Epidermal melanocyte (primary cell): ENCODE data around the gene SIRT4.
"Not testable (repeated sequence)": the region's sequence is repeated elsewhere in the genome, so short reads cannot be mapped to it uniquely, and the experiment has no call there.

Source experiments
- DNase-seq: peaks from one replicate; pipeline ENCODE4 v3.0.0; 2011; ENCODE audit warnings: low spot score; ENCODE audit not compliant: insufficient read length

SIRT4 gene

DNA sequence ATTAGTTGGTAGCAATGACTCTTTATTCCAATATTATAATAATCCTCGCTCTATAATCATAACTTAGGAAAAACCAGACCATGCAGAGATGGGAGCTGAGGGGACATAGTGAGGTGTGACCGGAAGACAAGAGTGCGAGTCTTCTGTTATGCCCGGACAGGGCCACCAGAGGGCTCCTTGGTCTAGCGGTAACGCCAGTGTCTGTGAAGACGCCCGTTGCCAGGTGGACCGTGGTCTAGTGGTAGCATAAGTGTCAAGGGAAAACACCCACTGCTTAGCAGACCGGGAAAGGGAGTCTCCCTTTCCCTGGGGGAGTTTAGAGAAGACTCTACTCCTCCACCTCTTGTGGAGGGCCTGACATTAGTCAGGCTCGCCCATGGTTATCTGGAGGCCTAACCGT lies 33.3 kb downstream of the SIRT4 start:
- DNase-seq, result not testable (repeated sequence)

GRCh38 chr12:120336392-120336791 lies 34.3 kb downstream of the SIRT4 start:
- DNase-seq, result not testable (repeated sequence)

- no peak for DNase-seq
These were observed 35.6 kb downstream of the SIRT4 start for GRCh38 chr12:120337730-120338129.

GRCh38 chr12:120339256-120339655 lies 37.1 kb downstream of the SIRT4 start:
- DNase-seq, result no peak

DNA sequence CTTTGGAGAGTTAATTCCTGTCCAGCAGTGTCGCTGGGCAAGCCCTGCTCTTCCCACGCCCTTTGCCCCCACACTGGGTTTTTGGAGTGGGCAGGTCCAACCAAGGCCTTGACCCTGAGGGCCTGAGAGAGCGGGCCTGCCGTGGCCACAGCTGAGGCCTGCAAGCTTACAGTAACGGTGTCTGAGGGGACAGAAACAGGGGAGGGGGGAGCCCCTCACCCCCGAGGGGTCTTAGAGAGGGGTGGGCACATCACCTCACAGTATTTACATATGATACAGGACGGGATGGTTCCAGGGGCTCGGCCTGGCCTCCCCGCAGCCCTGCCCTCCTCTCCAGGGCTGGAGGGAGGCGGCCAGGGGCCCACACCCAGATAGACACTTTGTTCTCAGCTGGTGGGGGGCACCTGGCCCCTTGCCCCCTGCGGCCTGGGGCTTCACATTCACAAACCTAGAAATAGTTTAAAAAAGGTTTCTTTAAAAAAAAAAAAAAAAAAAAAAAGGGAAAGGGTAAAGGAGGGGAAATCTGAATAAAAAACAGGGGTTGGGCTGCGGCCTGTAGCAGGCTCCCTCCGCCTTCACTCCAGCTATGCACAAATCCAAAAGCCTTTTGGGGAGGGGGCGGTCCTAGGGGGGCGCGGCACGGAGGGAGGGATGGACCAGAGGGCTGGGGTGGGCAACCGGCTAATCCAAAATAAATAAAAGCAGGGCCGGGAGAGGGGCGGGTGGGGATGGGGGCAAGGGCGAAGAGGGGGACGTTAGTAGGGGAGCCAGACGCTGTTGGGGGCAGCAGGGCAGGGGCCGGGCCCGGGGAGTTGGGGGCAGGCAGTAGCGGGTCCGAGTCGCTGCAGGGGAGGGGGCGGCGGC lies 40.3 kb downstream of the SIRT4 start:
- DNase-seq, result no peak

GRCh38 chr12:120343039-120343537 lies 41.0 kb downstream of the SIRT4 start:
- no peak for DNase-seq

DNA sequence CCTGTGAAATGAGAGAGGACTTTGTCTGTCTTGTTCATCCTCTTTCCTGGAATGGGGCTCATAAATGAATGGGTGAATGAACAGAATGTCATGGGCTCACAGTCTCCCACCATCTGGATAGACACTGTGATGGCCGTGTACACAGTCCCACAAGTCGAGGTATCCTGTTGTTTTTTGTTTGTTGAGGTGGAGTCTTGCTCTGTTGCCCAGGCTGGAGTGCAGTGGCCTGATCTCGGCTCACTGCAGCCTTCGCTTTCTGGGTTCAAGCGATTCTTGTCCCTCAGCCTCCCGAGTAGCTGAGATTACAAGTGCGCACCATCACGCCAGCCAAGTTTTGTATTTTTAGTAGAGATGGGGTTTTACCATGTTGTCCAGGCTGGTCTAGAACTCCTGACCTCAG lies 41.6 kb downstream of the SIRT4 start:
- DNase-seq, result no peak

DNA sequence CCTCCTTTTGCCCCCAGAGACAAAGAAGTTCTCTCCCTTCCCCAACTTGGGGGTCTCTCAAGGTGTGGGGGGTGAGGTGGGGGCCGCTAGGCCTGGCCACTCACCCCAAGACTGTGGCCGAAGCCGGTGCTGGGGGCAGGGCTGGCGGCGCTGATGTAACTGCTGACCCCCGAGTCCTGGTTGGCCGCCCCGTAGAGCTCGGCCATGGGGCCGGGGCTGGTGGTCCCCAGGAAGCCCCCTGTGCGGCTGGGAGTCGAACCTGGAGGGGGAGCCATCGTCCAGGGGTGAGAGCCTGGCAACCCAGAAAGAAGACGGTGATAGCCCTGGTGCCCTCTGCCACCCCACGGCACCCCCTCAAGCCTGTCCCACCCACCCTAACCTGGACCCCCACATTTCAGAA lies 43.9 kb downstream of the SIRT4 start:
- no peak for DNase-seq

- no peak for DNase-seq
These were observed 44.6 kb downstream of the SIRT4 start for GRCh38 chr12:120346681-120347080.

- no peak for DNase-seq
These were observed 45.6 kb downstream of the SIRT4 start for GRCh38 chr12:120347766-120348165.

DNA sequence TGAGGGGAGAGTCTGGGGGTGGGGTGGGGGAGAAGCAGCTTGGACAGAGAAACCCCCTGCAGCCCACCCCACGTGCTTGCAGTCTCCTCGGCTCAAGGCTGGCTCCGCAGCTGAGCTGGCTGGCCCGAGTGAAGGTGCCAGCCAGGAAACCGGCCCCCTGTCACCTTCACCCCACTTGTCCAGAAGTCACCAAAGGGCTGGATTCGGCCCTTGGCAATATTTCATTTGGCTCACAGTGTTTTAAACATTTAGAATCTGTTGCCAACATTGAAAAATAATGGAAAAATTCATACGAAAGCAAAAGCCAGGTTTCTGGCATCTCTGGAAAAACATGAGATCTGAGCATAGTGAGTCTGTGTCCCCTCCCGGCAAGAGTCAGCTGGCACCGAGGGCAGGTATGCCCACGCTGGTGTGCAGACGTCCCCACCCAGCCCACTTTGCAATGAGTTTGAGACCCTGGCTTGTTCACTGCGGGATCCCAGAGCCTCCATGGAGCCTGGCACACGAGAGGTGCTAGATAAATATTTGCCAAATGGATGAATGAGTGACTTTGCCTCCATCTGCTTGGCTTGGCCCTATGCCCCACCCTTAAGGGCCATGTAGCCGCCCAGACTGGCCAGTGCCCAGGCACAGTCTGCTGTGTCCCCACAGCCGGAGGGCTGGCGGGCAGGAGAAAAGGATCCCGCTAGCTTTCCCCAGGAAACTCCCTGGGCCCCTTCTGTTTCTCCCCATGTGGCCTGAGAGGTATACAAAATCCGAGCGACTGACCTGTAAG lies 48.6 kb downstream of the SIRT4 start:
- no peak for DNase-seq

GRCh38 chr12:120352117-120352516 lies 50.0 kb downstream of the SIRT4 start:
- no peak for DNase-seq

DNA sequence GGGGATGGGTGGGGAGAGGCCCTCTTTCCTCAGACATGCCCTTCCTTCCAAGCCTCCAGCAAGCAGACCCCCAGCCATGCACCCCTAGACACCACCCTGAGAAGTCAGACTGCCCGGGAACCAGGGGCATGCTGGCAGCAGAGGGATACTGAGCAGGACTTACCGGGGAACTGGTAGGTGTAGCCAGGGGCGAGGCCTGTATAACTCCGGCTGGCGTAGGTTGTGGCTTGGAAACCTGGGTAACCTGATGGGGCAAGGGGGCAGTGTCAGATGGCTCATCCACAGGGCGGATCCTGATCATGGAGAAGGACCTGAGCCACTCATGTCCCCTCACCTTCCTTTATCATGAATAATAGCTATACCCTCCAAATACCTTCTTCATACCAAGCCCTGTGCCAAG lies 51.0 kb downstream of the SIRT4 start:
- DNase-seq, result no peak

GRCh38 chr12:120353556-120354317 lies 51.6 kb downstream of the SIRT4 start:
- DNase-seq, result no peak

DNA sequence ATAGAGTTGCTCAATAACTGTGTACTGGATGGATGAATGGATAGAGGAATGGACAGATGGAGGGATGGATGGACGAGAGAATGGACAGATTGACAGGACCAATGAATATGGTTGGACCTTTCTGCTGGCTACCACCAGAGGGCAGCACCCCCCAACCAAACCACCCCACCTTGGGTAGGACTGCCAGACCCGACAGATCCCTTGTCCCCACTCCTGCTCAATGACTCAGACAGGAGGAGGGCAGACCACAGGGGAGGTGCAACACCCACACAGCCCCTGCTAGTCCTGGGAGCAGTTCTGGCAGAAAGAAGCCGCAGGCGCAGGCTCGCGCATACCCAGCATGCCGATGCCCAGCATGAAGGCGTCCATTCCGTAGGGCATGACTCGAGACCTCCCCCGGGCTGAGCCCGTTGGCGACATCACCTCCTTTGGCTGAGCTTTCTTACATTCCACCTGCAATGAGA lies 54.5 kb downstream of the SIRT4 start:
- DNase-seq, result peak; percentile 87

DNA sequence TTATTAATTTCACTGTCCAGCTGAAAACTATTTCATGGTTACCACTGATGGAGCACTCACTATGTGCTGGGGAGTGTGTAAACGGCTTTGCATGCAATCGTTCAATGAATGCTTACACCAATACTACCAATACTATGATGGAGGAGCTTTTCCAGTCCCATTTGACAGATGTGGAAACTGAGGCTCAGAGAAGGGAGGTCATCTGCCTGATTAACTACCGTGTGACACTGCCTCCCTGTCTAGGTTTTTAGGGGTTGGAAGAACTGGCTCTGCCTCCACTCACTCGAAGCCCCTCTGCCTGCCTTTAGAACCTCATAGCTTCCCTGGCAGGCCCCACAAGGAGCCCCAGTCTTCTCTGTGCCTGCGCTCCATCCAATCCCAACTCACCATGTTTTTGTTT lies 55.0 kb downstream of the SIRT4 start:
- no peak for DNase-seq

DNA sequence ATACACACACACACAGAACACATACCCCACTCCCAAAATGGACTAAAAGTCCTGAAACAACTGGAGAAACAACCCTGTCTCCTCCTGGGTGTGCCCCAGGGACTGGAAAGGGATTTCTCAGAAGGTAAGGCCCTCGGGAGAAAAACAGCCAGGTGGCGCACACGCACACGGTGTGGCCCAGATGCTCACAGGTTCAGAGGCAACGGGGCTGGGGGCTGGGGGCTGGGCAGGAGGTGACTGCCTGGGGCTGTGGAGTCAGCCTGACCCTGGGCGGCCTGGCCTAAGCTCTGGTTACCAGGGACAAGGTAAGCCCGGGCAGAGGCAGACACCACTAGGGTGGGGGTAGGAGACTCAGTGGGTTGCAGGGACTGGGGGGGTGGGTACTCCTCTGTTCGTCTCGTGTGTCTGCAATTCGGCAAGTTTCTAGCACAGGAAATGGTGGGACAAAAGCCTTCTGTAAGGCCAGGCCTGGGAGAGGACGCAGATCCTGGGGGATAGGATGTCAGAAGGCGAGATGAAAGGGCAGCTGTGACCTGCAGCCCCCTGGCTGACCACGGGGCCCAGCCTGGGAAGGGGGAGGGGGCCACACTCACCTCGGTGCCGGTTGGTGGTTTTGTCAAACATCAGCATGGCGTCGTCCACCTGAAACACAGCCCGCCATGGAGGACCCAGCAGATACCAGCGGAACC lies 56.4 kb downstream of the SIRT4 start:
- DNase-seq, result no peak

DNA sequence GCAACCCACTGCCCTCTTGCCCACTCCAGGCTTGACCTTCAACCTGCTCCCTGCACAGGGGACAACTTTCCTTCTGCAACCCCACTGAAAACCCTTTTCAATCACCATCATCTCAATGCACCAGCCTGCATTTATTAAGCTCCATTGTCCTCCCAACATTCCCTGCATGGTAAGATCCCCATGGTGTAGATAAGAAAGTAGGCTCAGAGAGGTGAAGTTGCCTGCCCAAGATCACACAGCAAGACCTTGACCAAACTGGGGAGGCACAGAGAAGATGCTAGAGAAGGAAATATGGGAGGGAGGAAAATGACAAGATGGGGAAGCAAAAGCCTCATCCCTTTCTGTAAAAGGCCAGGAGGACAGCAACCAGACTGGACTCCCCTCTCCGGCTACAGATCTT lies 57.0 kb downstream of the SIRT4 start:
- DNase-seq, result no peak

- peak; percentile 91 for DNase-seq
These were observed 59.5 kb downstream of the SIRT4 start for GRCh38 chr12:120361506-120362208.
